Calu3 (cell line): Measurements from ENCODE around the gene HIBCH. TPM values are rescaled to one million over a fixed set of nuclear protein-coding genes. Genes with fewer than 3 reads are reported as not detected.

Experiments used
- BruUV-seq: library from RNA; stranded (reverse); fragments of 400-500 nt; replicated peaks from 2 replicates; lab custom pipeline; 2021; lab: Mats Ljungman, UMichigan
- CTCF ChIA-PET: fragments of 300-600 bp; sonication (Branson Sonifier 250); formaldehyde crosslinking; loops from one replicate; lab custom pipeline; 2022; ENCODE audit warnings: antibody characterized with exemption; lab: Charles Lee
- DNase-seq: peaks from one replicate; pipeline ENCODE4 v3.0.0; 2022
- H3K27ac Mint-ChIP-seq: one replicate; pipeline ENCODE4 v1.8.0; 2022; ENCODE audit warnings: mixed read lengths; ENCODE audit not compliant: unreplicated experiment
- H3K27me3 Mint-ChIP-seq: one replicate; pipeline ENCODE4 v1.8.0; 2022; ENCODE audit warnings: mixed read lengths; ENCODE audit not compliant: unreplicated experiment
- H3K36me3 Mint-ChIP-seq: one replicate; pipeline ENCODE4 v1.8.0; 2022; ENCODE audit warnings: mild to moderate bottlenecking, moderate library complexity, mixed read lengths; ENCODE audit not compliant: insufficient read depth, unreplicated experiment
- H3K4me1 Mint-ChIP-seq: one replicate; pipeline ENCODE4 v1.8.0; 2022; ENCODE audit warnings: mild to moderate bottlenecking, low read depth, mixed read lengths; ENCODE audit not compliant: unreplicated experiment
- H3K4me3 Mint-ChIP-seq: one replicate; pipeline ENCODE4 v1.8.0; 2022; ENCODE audit warnings: mild to moderate bottlenecking, low read depth, moderate library complexity, mixed read lengths; ENCODE audit not compliant: unreplicated experiment
- H3K9me3 Mint-ChIP-seq: one replicate; pipeline ENCODE4 v1.8.0; 2022; ENCODE audit warnings: low read depth, mixed read lengths; ENCODE audit not compliant: unreplicated experiment
- CTCF ChIP-seq: fragments of 200-600 bp; IDR thresholded peaks from one replicate; pipeline ENCODE4 v1.8.0; 2022; ENCODE audit warnings: antibody characterized with exemption; ENCODE audit not compliant: unreplicated experiment
- intact Hi-C: fragments of 100-400 bp; cut with micrococcal nuclease; formaldehyde crosslinking; loops from one replicate; pipeline ENCODE4 v1.10.0; 2022; ENCODE audit not compliant: unreplicated experiment
- total RNA-seq: library from RNA; stranded (reverse); gene quantifications from 2 replicates; pipeline ENCODE4 v1.2.3, GENCODE V29; 2022

The HIBCH gene
- total RNA-seq, 1 experiment from 2014 or later = 44.6 TPM

DNA sequence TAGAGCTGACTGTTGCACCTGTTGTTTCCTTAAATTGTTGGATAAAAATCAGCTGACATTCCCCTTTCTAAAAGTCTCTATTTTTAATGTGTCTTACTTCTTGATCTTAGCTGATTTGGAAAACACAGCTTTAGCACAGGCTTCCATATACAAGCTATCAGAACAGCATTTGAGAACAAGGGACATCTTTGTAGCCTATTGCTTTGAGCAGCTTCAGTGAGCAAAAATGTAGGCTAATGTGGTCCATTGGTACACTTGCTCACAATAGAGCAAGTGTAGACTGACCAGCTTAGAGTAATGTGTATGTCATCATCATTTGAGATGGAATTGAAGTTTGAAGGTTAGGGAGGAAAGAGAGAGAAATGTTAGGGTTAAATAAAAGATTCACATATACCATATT, 30.7 kb upstream of the HIBCH start:
- intact Hi-C loops = no loop called here
- Mint-ChIP-seq H3K27ac (no peak overlapping the region), H3K27me3 (no peaks in the 10 kb centered on the region), H3K4me1 (peaks cover 17% of the 10 kb centered on the region), H3K4me3 (no peak overlapping the region), H3K36me3 (peaks cover 4% of the 10 kb centered on the region), H3K9me3 (no peaks in the 10 kb centered on the region)
- TF ChIP-seq CTCF = no peak
- no TSS peak for BruUV-seq
- no peak for DNase-seq
- CTCF ChIA-PET = no interaction called here

- CTCF ChIA-PET = interaction anchor here (0.7 to 1.3 kb wide), 4 partner anchors 12 to 461 kb away, joined by 3 to 6 read pairs (median 4); no protein-coding TSS in a partner anchor
- intact Hi-C loops = no loop called here
- Mint-ChIP-seq H3K27ac (peak overlapping the region; percentile 77), H3K36me3 (peaks cover 20% of the 10 kb centered on the region), H3K4me3 (peak overlapping the region; percentile 95), H3K9me3 (no peaks in the 10 kb centered on the region), H3K4me1 (peaks cover 12% of the 10 kb centered on the region), H3K27me3 (no peaks in the 10 kb centered on the region)
- peak; percentile 25 for TF ChIP-seq CTCF
- DNase-seq = peak; percentile 54
- BruUV-seq = no TSS peak
These were observed 24.7 kb upstream of the HIBCH start for GRCh38 chr2:190344276-190344827.

GRCh38 chr2:190343536-190344275, 24.1 kb upstream of the HIBCH start, which contains the start of gene INPP1:
INPP1 (plus strand) TSS chr2:190343589; CDS start chr2:190360103, 16,514 bp downstream.
- intact Hi-C loops = no loop called here
- CTCF ChIA-PET = interaction anchor here (0.7 to 1.3 kb wide), 4 partner anchors 12 to 461 kb away, joined by 3 to 6 read pairs (median 4); no protein-coding TSS in a partner anchor
- no TSS peak for BruUV-seq

GRCh38 chr2:190343089-190343535, 23.5 kb upstream of the HIBCH start:
- peak overlapping the region; percentile 77 for H3K27ac Mint-ChIP-seq
- DNase-seq = no peak
- CTCF ChIA-PET = interaction anchor here (1.0 kb wide), 1 partner anchor 23 kb away, joined by 3 read pairs; the partner anchor contains the start of gene HIBCH

More at GRCh38 chr2:190343536-190344275, 24.1 kb upstream of the HIBCH start, which contains the start of gene INPP1:
- no peak for TF ChIP-seq CTCF
- Mint-ChIP-seq H3K9me3 (no peaks in the 10 kb centered on the region), H3K4me1 (peaks cover 12% of the 10 kb centered on the region), H3K36me3 (peaks cover 20% of the 10 kb centered on the region), H3K4me3 (peak within 1 kb of the TSS; percentile 95), H3K27ac (peak within 1 kb of the TSS; percentile 77), H3K27me3 (no peaks in the 10 kb centered on the region)
- DNase-seq = peak; percentile 61

More at GRCh38 chr2:190343089-190343535, 23.5 kb upstream of the HIBCH start:
- peaks cover 20% of the 10 kb centered on the region for H3K36me3 Mint-ChIP-seq
- H3K27me3 Mint-ChIP-seq = no peaks in the 10 kb centered on the region
- BruUV-seq = no TSS peak
- intact Hi-C loops = no loop called here
- H3K4me3 Mint-ChIP-seq = peak overlapping the region; percentile 95
- TF ChIP-seq CTCF = no peak
- no peaks in the 10 kb centered on the region for H3K9me3 Mint-ChIP-seq
- H3K4me1 Mint-ChIP-seq = peaks cover 12% of the 10 kb centered on the region
